Ovary (tissue), 9 donors: ENCODE data around the gene POLE4. TPM values are rescaled to one million over a fixed set of nuclear protein-coding genes. Genes with fewer than 3 reads are reported as not detected.

Experiments
- DNase-seq, 5 donors: peaks; one replicate each; pipeline ENCODE4 v3.0.0-alpha.2; 2019 to 2020
- H3K27ac ChIP-seq, 2 donors: fragments of 200-600 bp; one replicate each; pipeline versions ENCODE4 v1.5.1 to v1.8.0; 2019 to 2022
- H3K27me3 ChIP-seq: fragments of 200-600 bp; one replicate; pipeline ENCODE4 v1.8.0; 2022
- H3K36me3 ChIP-seq: fragments of 200-600 bp; sonication (generic); one replicate; pipeline ENCODE4 v1.5.1; 2019
- H3K4me1 ChIP-seq: one replicate; pipeline ENCODE4 v1.8.1; 2013; ENCODE audit warnings: mild to moderate bottlenecking, moderate library complexity; ENCODE audit not compliant: insufficient read depth
- H3K4me3 ChIP-seq: fragments of 200-600 bp; sonication (generic); one replicate; pipeline ENCODE4 v1.5.1; 2017
- H3K9me3 ChIP-seq, 2 donors: fragments of 200-600 bp in 1 of 2; sonication (generic) in 1 of 2; one replicate each; pipeline versions ENCODE4 v1.5.1 to v1.8.1; 2013 to 2019; ENCODE audit warnings: mild to moderate bottlenecking in 1 of 2, moderate library complexity in 1 of 2
- CTCF ChIP-seq, 3 donors: fragments of 450-650 bp in 2 of 3; fragments of 200-600 bp in 1 of 3; IDR thresholded peaks; one replicate each; pipeline versions ENCODE4 v1.5.1 to v1.8.0; 2016 to 2022; ENCODE audit warnings: antibody characterized with exemption in 3 of 3, mild to moderate bottlenecking in 1 of 3
- EP300 ChIP-seq: sonication (generic); formaldehyde crosslinking; IDR thresholded peaks from one replicate; pipeline ENCODE4 v1.6.1; 2017; ENCODE audit warnings: antibody characterized with exemption
- POLR2A ChIP-seq: fragments of 450-650 bp; IDR thresholded peaks from one replicate; pipeline ENCODE4 v1.6.1; 2017; ENCODE audit warnings: antibody characterized with exemption, mild to moderate bottlenecking, moderate library complexity
- WGBS, 3 donors: extraction: QIAGEN DNeasy Blood & Tissue Kit in 1 of 3; methylation state at CpG; one replicate each; pipeline versions ENCODE4 v1.1.5 to v1.1.7; 2013 to 2017; 5-methylcytosine and 5-hydroxymethylcytosine counted together
- intact Hi-C, 4 donors: fragments of 100-400 bp; cut with DNase I; formaldehyde crosslinking; loops; one replicate each; pipeline versions ENCODE4 v1.11.0 to v1.15.1; 2022 to 2023
- polyA plus RNA-seq, 2 donors: library from polyadenylated mRNA; stranded (reverse); fragments of 200-250 nt in 1 of 2; fragments of 350-450 nt in 1 of 2; fragmentation: Illumina TruSeq in 1 of 2; extraction: RNeasy Lipid Tissue Mini Kit (QIAGEN cat#74804) in 1 of 2; gene quantifications; one replicate each; pipeline ENCODE4 v1.2.3, GENCODE V29; 2013 to 2014
- total RNA-seq, 7 donors: library from RNA; depleted of rRNA in 2 of 7; stranded (reverse); fragments of >200 nt in 2 of 7; fragmentation: NEBNext Ultra II Directional in 3 of 7; extraction: Animal tissue kit (Norgen Biotek cat#: 25700) in 3 of 7; gene quantifications; one replicate each; pipeline versions ENCODE4 v1.1.0 to v1.2.4, GENCODE V29; 2016 to 2023
- donor health status: DM: no; HTN: no; CAD: no; lungs with moderate emphysema.
- donor health status: DM: no; HTN: no; CAD: no.
- donor health status: Bipolar disorder and iron deficiency.
- donor health status: DM: yes; HTN: yes; CAD: no.
- donor health status: DM: no; HTN: no; CAD: no.
- donor health status: DM: yes; HTN: yes; CAD: no.

The POLE4 gene
- total and polyA plus RNA-seq, 9 donors, result 30.3 to 77.1 (median 47.5) TPM

- H3K9me3 ChIP-seq, result no peaks in the 10 kb centered on the region
- no peaks in the 10 kb centered on the region for H3K4me1 ChIP-seq
- intact Hi-C loops, result no loop called here
- H3K27ac ChIP-seq, result no peak overlapping the region
- TF ChIP-seq CTCF (IDR thresholded peaks at IDR 0.05), result no peak
- no peak for TF ChIP-seq POLR2A
- TF ChIP-seq EP300, result no peak
- 76 to 80% (median 76%) methylated on average over 4 of the region's 4 CpGs for WGBS, 3 donors
- DNase-seq, result no peak
- H3K4me3 ChIP-seq, result no peak overlapping the region
- no peaks in the 10 kb centered on the region for H3K27me3 ChIP-seq
- no peaks in the 10 kb centered on the region for H3K36me3 ChIP-seq
These were observed 42.7 kb upstream of the POLE4 start for GRCh38 chr2:74915743-74916142.

GRCh38 chr2:74916394-74916793, 42.0 kb upstream of the POLE4 start:
- DNase-seq, result no peak
- Histone ChIP-seq H3K4me3 (no peak overlapping the region), H3K4me1 (no peaks in the 10 kb centered on the region), H3K27ac (no peak overlapping the region), H3K9me3 (no peaks in the 10 kb centered on the region), H3K36me3 (no peaks in the 10 kb centered on the region), H3K27me3 (no peaks in the 10 kb centered on the region)
- TF ChIP-seq CTCF (IDR thresholded peaks at IDR 0.05) (no peak), POLR2A (no peak), EP300 (no peak)
- 68 to 86% (median 70%) methylated on average over 2 of the region's 2 CpGs for WGBS, 3 donors
- intact Hi-C loops, result no loop called here

- H3K27me3 ChIP-seq, result no peaks in the 10 kb centered on the region
These were observed 40.5 kb upstream of the POLE4 start for GRCh38 chr2:74917702-74918619.

GRCh38 chr2:74919827-74920226, 38.6 kb upstream of the POLE4 start:
- no peak overlapping the region for H3K4me3 ChIP-seq

More at GRCh38 chr2:74917702-74918619, 40.5 kb upstream of the POLE4 start:
- no peak for DNase-seq
- 65 to 68% (median 66%) methylated on average over 20 of the region's 20 CpGs for WGBS, 3 donors
- TF ChIP-seq EP300, result no peak
- no peak for TF ChIP-seq POLR2A
- no peak for TF ChIP-seq CTCF (IDR thresholded peaks at IDR 0.05)
- intact Hi-C loops, result no loop called here
- Histone ChIP-seq H3K36me3 (no peaks in the 10 kb centered on the region), H3K4me3 (no peak overlapping the region), H3K27ac (no peak overlapping the region), H3K9me3 (no peaks in the 10 kb centered on the region), H3K4me1 (no peaks in the 10 kb centered on the region)

More at GRCh38 chr2:74919827-74920226, 38.6 kb upstream of the POLE4 start:
- TF ChIP-seq EP300 (no peak), CTCF (IDR thresholded peaks at IDR 0.05) (peak; percentile 49 to 58 (median 57)), POLR2A (no peak)
- peak; percentile 24 to 72 (median 64) for DNase-seq
- H3K27ac ChIP-seq, result no peak overlapping the region
- no peaks in the 10 kb centered on the region for H3K9me3 ChIP-seq
- intact Hi-C loops, result loop anchor here in 1 of 4 donors (10.0 kb wide), 1 partner anchor 495 kb away; no protein-coding TSS in a partner anchor
- no peaks in the 10 kb centered on the region for H3K36me3 ChIP-seq
- 2 to 8% (median 3%) methylated on average over 17 to 34 of the region's 34 CpGs for WGBS, 3 donors
- no peaks in the 10 kb centered on the region for H3K27me3 ChIP-seq
- no peaks in the 10 kb centered on the region for H3K4me1 ChIP-seq
